Measurements from ENCODE around the gene HHIPL1.

- no peak for TF ChIP-seq POLR2AphosphoS5 (IDR thresholded peaks at IDR 0.05; ENCODE audit: insufficient read depth in 1 of 2, low read depth in 1 of 2)
- no peak for TF ChIP-seq CTCF (IDR thresholded peaks at IDR 0.05)
- TF ChIP-seq POLR2A (IDR thresholded peaks at IDR 0.05): no peak
These were observed 2.5 kb downstream of the HHIPL1 start for GRCh38 chr14:99647411-99647810.
